Suprapubic skin (tissue), 4 donors: ENCODE results near the gene RILPL1. TPM values are rescaled to one million over a fixed set of nuclear protein-coding genes. Genes with fewer than 3 reads are reported as not detected.
A peak's percentile ranks its signal among the peaks of the same experiment; 100 is the strongest.
"Not testable (repeated sequence)": the region's sequence is repeated elsewhere in the genome, so short reads cannot be mapped to it uniquely, and the experiment has no call there.

Experiments
- DNase-seq, 2 donors: peaks; one replicate each; pipeline ENCODE4 v3.0.0-alpha.2; 2019; ENCODE audit warnings: low spot score in 2 of 2
- H3K27ac ChIP-seq: fragments of 200-600 bp; sonication (generic); one replicate; pipeline ENCODE4 v1.5.1; 2019
- H3K27me3 ChIP-seq: fragments of 200-600 bp; sonication (generic); one replicate; pipeline ENCODE4 v1.5.1; 2019
- H3K36me3 ChIP-seq: fragments of 200-600 bp; sonication (generic); one replicate; pipeline ENCODE4 v1.5.1; 2019
- H3K4me1 ChIP-seq: fragments of 200-600 bp; sonication (generic); one replicate; pipeline ENCODE4 v1.5.1; 2019
- H3K4me3 ChIP-seq: fragments of 200-600 bp; sonication (generic); one replicate; pipeline ENCODE4 v1.5.1; 2019; ENCODE audit warnings: mild to moderate bottlenecking
- H3K9me3 ChIP-seq: fragments of 200-600 bp; sonication (generic); one replicate; pipeline ENCODE4 v1.5.1; 2019
- EP300 ChIP-seq: sonication (generic); formaldehyde crosslinking; IDR thresholded peaks from one replicate; pipeline ENCODE4 v1.6.1; 2017; ENCODE audit warnings: antibody characterized with exemption
- POLR2A ChIP-seq, 2 donors: fragments of 450-650 bp; IDR thresholded peaks; one replicate each; pipeline ENCODE4 v1.6.1; 2017; ENCODE audit warnings: antibody characterized with exemption in 2 of 2, mild to moderate bottlenecking in 2 of 2, moderate library complexity in 2 of 2
- POLR2AphosphoS5 ChIP-seq, 3 donors: sonication (generic); formaldehyde crosslinking; IDR thresholded peaks; one replicate each; pipeline ENCODE4 v1.6.1; 2017; ENCODE audit warnings: antibody characterized with exemption in 3 of 3
- WGBS: methylation state at CpG from one replicate; pipeline ENCODE4 v1.1.5; 2018; 5-methylcytosine and 5-hydroxymethylcytosine counted together
- total RNA-seq, 4 donors: library from RNA; depleted of rRNA; stranded (reverse); fragments of >200 nt; gene quantifications; one replicate each; pipeline ENCODE4 v1.1.0, GENCODE V29; 2016
- TF ChIP-seq, protein P1 (sequence below), 2 donors: fragments of 200-600 bp in 1 of 2; fragments of 450-650 bp in 1 of 2; sonication (generic) in 1 of 2; IDR thresholded peaks; one replicate each; pipeline ENCODE4 v1.5.1; 2016 to 2019; ENCODE audit warnings: antibody characterized with exemption in 2 of 2, mild to moderate bottlenecking in 1 of 2, moderate library complexity in 1 of 2

The RILPL1 gene
- total RNA-seq, 4 donors from 2014 or later: 16.4 to 36.2 (median 24.2) TPM

DNA sequence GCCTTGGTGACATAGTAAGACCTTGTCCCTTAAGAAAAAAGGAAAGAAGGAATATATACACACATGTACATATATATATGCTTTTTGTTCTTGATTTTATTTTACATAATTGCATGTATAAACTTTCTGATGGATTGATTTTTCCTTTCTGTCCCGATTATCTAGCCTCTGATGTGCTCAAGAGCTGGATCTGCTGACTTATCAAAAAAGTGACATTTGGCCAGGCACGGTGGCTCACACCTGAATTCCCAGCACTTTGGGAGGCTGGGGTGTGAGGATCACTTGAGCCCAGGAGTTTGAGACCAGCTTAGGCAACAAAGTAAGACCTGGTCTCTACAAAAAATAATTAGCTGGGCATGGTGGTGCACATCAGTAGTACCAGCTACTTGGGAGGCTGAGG is 63.5 kb downstream of the RILPL1 start:
- Histone ChIP-seq H3K27me3 (no peaks in the 10 kb centered on the region), H3K4me3 (no peak overlapping the region), H3K36me3 (peaks cover 50% of the 10 kb centered on the region), H3K27ac (no peak overlapping the region), H3K9me3 (no peaks in the 10 kb centered on the region), H3K4me1 (peaks cover 3% of the 10 kb centered on the region)
- 96% methylated on average over 2 of the region's 2 CpGs for WGBS
- DNase-seq: no peak
- TF ChIP-seq, protein P1, sequence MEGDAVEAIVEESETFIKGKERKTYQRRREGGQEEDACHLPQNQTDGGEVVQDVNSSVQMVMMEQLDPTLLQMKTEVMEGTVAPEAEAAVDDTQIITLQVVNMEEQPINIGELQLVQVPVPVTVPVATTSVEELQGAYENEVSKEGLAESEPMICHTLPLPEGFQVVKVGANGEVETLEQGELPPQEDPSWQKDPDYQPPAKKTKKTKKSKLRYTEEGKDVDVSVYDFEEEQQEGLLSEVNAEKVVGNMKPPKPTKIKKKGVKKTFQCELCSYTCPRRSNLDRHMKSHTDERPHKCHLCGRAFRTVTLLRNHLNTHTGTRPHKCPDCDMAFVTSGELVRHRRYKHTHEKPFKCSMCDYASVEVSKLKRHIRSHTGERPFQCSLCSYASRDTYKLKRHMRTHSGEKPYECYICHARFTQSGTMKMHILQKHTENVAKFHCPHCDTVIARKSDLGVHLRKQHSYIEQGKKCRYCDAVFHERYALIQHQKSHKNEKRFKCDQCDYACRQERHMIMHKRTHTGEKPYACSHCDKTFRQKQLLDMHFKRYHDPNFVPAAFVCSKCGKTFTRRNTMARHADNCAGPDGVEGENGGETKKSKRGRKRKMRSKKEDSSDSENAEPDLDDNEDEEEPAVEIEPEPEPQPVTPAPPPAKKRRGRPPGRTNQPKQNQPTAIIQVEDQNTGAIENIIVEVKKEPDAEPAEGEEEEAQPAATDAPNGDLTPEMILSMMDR (IDR thresholded peaks at IDR 0.05): no peak
- TF ChIP-seq EP300 (no peak), POLR2A (IDR thresholded peaks at IDR 0.05) (no peak), POLR2AphosphoS5 (IDR thresholded peaks at IDR 0.05) (no peak)

- WGBS: 0% methylated on average over 1 of the region's 1 CpG
- Histone ChIP-seq H3K4me1 (peaks cover 3% of the 10 kb centered on the region), H3K27me3 (no peaks in the 10 kb centered on the region), H3K36me3 (peaks cover 44% of the 10 kb centered on the region), H3K27ac (no peak overlapping the region), H3K4me3 (no peak overlapping the region), H3K9me3 (no peaks in the 10 kb centered on the region)
- no peak for TF ChIP-seq POLR2AphosphoS5 (IDR thresholded peaks at IDR 0.05)
- no peak for TF ChIP-seq EP300
- TF ChIP-seq, protein P1 (IDR thresholded peaks at IDR 0.05): no peak
- DNase-seq: no peak
Observed at GRCh38 chr12:123468786-123469185, 64.7 kb downstream of the RILPL1 start.

DNA sequence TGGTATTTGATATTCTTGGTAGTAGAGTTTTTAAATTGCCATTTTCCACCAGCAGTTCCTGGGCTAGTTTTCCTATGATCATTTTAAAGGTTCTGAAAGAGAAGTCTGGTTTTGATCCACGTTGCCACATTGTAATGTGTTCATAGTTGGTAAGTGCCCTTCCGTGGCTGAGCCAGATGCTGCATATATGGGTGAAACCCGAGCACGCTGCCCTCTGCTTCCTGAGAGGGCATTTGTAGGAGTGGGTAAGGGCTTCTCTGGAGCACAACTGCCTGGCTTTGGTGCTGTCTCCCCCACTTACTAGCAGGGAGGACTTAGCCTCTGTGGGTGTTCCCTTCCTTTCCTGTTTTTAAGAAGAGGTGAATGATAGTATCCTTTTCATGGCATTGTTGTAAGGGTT is 68.4 kb downstream of the RILPL1 start:
- Histone ChIP-seq H3K9me3 (no peaks in the 10 kb centered on the region), H3K27ac (no peak overlapping the region), H3K4me3 (no peak overlapping the region), H3K36me3 (peaks cover 21% of the 10 kb centered on the region), H3K27me3 (no peaks in the 10 kb centered on the region), H3K4me1 (peaks cover 3% of the 10 kb centered on the region)
- WGBS: 92% methylated on average over 4 of the region's 4 CpGs
- TF ChIP-seq POLR2AphosphoS5 (IDR thresholded peaks at IDR 0.05) (no peak), EP300 (no peak), POLR2A (IDR thresholded peaks at IDR 0.05) (no peak)
- TF ChIP-seq, protein P1 (IDR thresholded peaks at IDR 0.05): no peak
- DNase-seq: no peak

GRCh38 chr12:123463174-123463573 is 70.3 kb downstream of the RILPL1 start:
- not testable (repeated sequence) for H3K27me3 ChIP-seq, H3K27ac ChIP-seq, DNase-seq, H3K4me3 ChIP-seq, H3K9me3 ChIP-seq
- Histone ChIP-seq H3K36me3 (peaks cover 16% of the 10 kb centered on the region), H3K4me1 (peaks cover 13% of the 10 kb centered on the region)
- WGBS: 95% methylated on average over 11 of the region's 11 CpGs

DNA sequence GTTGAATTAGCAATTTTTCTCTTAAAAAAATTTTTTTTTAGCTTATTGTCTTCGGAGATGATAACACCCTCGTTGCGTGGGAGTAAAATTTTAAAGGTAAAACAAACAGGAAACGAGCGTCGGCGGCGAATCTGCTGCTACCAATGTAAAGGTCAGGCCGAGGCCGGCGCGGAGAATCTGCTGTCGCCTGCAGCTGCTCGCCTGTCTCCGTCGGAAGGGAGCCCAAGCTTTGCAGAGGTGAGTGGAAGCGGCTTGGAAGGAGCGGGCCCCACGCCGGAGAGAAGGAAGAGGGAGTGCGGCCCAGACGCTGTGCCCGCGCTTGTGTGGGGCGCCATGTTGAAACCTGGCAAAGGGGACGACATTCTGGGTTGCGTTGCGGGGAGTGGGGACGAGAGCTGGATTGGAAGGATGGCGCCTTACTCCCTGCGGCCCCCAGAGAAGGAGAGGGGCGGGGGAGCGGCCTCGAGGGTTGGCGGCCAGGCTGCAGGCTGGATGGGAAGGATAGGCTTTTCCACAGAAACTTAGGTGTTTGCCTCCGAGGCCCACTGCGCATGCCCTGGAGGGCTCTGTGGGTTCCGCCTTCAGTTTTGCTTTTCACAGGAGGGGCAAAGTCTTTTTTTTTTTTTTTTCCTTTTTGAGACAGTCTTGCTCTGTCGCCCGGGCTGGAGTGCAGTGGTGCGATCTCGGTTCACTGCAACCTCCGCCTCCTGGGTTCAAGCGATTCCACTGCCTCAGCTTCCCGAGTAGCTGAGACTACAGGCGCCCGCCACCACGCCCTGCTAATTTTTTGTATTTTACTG is 75.3 kb downstream of the RILPL1 start, which contains the start of gene SNRNP35:
Gene SNRNP35, plus strand, starts transcription at position 160 of the 800 bp plus-strand sequence. CDS start 7,402 bp downstream, outside the sequence.
- peak; percentile 86 to 88 for DNase-seq
- H3K4me3 ChIP-seq: peak within 1 kb of the TSS; percentile 91
- TF ChIP-seq, protein P1 (IDR thresholded peaks at IDR 0.05): no peak
- TF ChIP-seq EP300: no peak
- peak in 1 of 2 donors; percentile 4 for TF ChIP-seq POLR2A (IDR thresholded peaks at IDR 0.05)
- TF ChIP-seq POLR2AphosphoS5 (IDR thresholded peaks at IDR 0.05): peak in 2 of 3 donors; percentile 39 to 53
- WGBS: 0% methylated on average over 45 of the region's 48 CpGs
- peak within 1 kb of the TSS; percentile 99 for H3K27ac ChIP-seq
- H3K9me3 ChIP-seq: no peaks in the 10 kb centered on the region
- peaks cover 10% of the 10 kb centered on the region for H3K4me1 ChIP-seq
- H3K27me3 ChIP-seq: no peaks in the 10 kb centered on the region
- no peaks in the 10 kb centered on the region for H3K36me3 ChIP-seq
